Kidney capillary endothelial cell (primary cell): ENCODE measurements around the gene ELMO1.

Experiments used
- DNase-seq: peaks from one replicate; pipeline ENCODE4 v3.0.0-alpha.2; 2018; ENCODE audit warnings: low spot score

Gene ELMO1

DNA sequence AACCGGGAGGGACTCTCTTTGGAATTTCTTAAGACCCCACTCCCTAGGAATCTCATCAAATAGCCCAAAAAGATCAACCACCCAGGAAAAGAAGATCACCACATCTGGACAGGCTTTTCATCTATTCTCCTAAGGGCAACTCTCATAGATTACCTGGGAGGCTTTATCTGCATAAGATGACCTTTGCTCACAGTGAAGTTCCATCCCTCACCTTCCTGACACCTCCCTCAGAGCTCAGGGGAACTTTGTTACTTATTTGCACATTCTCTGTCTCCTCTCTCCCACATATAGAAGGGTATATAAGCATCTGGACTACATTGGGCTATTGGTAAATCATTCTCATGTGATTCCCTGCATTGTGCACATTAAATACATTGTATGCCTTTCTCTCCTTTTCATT is 80.1 kb downstream of the ELMO1 start:
- DNase-seq: no peak

DNA sequence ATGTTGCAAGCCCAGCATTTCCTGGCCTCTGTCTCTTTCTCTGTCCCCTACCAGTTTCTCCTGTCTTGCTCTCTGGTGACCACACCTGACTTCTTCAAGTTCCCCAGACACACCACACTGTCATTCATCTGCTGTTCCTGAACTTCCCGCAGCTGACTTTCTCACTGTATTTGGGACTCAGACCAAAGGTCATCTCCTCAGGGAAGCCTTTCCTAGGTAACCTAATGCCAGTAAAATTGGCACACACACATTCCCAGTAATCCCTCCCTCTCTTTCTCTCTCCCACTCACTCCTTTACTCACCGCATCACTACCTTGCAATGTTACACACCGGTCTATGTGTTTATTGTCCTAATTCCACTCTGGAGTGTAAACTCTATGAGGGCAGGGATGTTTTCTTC is 81.7 kb downstream of the ELMO1 start:
- DNase-seq: no peak

DNA sequence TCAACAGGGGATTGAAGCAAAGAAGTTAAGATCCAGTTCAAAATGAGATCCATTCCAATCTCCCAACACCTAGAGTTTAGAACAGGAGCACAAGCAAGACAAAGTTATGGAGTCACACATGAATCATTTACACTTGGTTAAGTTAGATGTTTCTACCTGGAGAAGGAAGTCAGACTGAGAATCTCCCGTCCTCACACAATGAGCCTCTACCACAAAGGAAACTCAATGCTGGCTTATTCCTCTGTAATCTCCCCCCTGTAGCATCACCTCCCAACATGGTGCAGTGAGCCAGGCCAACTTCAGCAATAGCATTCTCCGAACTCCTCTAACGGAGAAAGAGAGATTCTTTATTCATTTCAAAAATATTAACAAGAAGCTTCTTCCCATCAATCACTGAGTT is 82.2 kb downstream of the ELMO1 start:
- DNase-seq: no peak

DNA sequence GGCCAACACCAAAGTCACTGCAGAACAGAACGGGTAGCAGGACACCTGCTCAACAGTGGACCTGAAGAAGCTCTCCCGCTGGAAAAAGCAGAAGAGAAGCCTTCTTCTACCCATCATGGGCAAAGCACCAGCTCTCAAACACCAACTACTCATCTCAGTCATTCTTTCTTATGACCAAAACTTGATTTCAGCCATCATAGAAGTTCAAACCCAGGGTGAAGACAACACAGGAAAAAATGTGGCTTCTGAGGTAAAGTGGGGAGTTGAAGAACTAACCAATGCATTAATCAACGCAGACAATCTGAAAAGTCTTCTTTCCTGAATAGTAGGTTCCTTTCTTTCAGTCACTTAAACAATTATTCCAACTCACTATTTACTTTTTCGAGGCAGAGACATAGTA is 83.3 kb downstream of the ELMO1 start:
- no peak for DNase-seq

DNA sequence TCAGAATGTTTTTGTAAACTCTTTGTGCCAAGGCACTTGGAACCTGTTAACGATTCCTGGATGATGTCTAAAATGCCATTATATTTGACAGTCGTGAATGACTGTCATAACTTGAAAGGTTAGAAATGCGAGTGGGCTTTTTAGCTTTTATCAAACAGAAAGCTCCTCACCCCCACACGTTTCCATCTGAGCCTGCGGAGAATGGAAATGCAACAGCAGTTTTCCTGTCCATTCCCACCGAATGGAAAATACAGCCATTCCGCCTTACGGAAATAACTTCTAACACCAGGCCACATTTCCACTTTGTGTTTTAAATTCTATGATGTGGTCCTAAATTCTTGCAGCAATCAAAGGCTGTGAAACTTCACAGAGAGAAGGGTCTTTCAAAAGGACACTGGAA is 83.8 kb downstream of the ELMO1 start:
- no peak for DNase-seq

DNA sequence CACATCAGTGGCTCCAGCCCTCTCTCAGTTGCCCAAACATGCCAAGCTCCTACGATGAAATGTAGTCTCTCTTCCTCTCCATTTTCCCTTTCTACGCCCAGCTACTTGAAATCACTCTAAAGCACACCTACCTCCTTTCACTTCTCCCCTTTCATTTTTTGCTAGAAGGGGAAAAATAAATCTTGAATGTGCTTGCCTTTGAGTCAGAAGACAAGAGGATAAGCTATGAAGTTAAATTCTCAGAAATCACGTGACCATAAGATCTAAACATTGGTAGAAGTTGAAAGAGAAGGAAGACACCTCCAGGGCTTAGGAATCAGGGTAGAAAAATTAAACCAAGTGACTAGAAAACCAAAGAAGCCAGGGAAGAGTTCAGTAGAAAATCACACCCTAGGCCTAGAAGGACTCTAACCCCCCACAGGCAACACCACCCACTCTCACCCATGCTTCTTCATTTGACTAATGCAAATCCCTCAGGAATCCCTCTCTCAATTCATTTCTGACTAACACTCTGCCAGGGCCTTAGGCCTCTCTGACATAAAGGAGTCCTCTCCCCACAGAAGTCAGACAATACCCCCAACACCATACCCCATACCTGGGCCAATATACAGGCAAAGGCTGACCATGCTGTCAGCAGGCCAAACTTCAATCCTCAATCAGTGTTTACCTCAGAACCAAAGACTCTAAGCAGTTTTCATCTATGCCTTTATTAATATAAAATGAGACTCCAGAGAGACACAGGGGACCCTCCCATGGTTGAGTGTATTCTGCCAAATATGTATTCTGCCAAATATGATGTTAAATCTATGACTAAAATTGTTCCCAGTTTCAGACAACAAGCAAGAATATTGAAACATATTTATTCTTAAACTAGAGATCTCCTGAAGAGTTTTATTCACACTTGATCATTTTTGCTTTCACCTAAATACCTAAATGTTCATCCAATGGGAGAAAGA is 84.8 kb downstream of the ELMO1 start:
- no peak for DNase-seq

DNA sequence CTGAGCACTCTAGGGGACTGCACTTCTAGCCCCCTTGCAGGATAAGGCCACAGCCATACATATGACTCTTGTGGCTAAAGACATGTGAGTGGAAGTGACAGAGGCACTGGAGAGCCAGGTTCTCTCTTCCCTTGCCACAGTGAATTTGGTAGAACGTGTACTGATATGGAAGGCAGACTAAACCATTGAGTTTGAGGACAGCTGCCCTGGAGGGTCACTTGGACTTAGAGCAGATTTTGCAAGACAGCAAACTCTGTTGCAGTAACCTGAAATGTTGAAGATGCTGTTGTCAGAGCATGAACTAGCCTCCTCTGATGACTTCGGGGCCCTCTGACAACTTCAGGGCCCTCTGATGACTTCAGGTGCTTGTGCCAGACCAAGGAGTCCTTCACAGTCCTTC is 85.9 kb downstream of the ELMO1 start:
- no peak for DNase-seq

DNA sequence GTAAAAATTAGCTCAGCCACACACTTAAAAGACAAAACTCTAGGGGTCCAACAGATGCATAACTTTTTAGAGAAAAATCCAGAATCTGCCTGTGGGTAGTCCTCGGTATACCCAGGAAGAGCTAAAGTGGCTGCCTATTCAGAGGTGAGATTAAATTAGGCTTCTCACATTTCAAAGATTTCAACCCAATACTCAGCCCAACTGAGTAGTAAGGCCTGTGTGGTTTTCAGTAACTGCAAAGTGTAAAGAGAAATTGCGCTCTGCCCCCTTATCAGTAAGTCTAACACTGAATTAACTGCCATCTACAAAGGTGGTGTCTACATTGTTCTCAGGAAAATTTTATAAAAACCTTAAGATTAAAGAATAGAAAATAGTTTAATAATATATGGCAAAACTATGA is 88.2 kb downstream of the ELMO1 start:
- no peak for DNase-seq

DNA sequence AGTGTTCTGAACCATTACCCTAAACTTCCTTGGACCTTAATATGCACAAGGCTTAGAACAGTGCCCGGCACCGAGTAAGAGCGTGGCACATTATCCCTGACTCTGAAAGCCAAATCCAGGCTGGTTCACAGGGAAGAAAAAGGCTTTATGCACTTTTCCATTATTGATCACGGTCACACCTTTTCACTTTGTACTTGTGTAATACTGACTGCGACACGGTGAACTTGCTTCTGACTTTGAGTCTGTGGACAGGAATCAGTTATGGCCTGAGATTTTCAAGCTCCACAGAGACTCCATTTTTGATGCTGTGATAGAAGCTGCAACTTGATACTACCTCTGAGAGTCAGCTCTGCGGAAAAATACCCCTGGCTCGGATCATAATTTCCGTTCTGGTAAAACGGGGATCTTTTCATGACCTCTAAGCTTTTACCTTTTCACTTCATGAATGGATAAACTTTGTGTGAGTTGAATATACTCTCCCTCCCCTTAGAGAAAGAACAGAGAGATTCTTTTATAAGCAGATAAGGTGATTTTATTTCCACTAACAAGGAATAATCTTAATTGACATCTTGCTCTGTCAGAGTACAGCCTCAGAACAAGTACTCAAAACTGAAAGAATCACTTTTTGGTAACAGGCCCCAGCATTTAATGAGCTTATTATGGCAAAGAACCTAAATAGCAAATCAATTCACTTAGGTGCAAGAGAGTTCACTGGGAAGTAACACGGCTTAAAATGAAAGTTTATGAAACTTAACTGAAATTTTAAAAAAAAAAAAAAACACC is 88.8 kb downstream of the ELMO1 start:
- DNase-seq: no peak

DNA sequence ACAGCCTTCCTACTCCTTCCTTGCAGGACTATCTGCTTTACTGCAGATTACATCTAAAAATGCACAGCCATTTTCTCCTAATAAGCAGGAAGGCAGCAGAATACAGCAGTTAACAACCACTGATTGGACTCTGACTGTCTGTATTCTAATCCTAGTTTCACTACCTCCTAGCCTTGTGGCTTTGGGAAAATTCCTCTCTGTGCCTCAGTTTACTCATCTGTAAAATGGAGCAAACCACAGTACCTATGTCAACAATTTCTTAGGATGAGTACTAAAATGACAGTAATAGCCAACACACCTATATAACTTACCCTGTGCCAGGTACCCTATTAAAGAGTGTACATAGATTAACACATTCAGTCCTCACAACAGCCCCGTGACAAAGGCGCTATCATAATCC is 89.5 kb downstream of the ELMO1 start:
- DNase-seq: no peak

DNA sequence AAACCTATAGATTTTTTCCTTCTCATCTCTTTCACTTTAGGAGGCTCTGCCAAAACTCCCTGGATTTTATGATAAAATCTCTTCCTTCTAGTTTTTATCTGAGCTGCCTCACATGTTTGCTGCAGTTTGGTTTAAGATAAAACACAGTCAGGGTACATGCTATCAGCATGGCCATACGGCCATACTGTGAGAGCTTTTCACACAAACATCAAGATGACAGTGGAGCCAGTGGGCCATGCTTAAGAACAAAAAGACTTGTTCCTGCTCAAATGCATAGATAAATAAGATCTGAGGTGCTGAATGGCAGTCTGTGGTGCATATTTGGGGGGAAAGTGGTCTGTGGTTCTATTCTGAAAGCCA is 91.0 kb downstream of the ELMO1 start:
- DNase-seq: no peak

DNA sequence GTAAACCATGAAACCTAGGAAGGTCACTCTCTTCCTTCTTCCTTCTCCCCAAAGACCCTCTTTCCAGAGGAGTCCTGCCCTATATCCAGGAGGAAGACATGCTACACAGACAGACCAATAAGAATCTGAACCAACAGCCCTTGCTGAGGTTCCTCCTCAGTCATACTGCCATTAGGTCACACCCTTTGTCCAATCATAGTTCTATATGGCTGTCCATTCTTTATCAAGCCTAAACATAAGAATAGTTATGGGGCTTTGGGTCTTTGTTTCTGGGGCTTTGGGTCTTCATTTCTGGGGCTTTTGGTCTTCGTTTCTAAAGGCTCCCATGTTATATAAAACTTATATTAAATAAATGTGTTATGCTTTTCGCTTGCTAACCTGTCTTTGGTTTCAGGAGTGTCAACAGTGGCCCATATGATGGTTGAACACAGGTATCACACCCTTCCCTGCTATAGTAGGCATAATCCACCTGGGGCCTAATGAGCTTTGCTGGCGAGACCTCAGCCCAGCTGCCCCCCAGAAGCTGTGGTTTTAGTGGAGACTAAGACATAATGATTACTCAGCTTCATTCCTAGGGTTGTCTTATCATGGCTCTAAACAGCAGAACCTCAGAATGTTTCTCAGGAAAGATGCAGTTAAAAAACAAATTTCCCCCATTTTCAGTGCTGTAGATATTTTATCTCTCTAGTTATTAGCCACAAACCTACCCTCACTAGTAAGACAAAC is 91.6 kb downstream of the ELMO1 start:
- no peak for DNase-seq

DNA sequence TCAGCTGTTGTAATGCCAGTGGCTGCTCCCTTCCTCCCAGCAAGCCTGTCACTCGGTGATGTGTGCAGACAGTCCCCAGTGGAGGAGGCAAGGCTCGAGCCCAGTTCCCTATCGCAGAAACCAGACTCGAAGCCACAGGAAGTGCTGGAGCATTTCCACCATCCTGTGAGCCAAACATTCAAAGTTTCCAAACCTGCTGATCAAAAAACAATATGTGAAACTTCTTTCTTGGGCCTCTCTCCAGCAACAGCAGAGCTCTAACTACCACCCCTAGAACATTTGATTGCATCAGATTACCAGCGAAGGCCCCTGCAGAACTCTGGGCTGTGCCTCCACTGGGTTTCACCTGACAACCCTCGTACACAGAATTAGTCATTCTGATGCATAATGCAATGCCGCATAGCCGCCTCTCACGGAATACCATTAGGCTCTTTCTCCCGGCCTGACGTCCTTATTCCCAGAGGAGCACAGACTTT is 94.0 kb downstream of the ELMO1 start:
- DNase-seq: peak; percentile 46

DNA sequence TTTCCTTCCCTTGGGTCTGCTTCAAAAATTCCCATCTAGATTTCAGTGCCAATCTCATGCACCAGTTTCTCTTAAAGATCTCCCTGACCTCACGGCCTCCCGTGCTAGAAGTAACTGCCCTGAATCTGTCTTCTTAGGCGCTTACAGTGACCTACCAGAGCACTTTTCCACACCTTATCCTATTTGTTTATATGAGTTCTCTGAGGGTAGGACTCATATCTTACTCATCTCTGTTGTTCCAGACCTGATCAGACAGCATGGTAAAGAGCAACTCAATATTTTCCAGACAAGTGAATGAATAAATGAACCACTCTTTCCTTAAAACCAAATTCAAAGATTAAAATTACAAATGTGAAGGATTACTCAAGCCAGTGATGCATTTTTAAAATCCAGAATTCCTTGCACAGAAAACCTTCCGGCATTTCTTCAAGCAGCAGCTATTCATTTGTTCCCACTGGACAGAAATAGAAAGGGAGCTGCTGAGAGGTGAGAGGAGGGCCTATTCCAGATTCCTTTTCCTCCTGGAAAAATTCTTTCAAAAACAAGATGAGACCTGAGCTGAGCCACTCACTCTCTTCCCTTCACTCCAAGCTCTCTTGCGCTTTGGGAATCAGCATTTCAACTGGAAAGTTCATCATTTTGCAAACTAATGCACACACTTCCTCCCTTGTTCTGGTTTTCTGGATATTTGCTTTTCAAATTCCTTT is 94.6 kb downstream of the ELMO1 start:
- no peak for DNase-seq

DNA sequence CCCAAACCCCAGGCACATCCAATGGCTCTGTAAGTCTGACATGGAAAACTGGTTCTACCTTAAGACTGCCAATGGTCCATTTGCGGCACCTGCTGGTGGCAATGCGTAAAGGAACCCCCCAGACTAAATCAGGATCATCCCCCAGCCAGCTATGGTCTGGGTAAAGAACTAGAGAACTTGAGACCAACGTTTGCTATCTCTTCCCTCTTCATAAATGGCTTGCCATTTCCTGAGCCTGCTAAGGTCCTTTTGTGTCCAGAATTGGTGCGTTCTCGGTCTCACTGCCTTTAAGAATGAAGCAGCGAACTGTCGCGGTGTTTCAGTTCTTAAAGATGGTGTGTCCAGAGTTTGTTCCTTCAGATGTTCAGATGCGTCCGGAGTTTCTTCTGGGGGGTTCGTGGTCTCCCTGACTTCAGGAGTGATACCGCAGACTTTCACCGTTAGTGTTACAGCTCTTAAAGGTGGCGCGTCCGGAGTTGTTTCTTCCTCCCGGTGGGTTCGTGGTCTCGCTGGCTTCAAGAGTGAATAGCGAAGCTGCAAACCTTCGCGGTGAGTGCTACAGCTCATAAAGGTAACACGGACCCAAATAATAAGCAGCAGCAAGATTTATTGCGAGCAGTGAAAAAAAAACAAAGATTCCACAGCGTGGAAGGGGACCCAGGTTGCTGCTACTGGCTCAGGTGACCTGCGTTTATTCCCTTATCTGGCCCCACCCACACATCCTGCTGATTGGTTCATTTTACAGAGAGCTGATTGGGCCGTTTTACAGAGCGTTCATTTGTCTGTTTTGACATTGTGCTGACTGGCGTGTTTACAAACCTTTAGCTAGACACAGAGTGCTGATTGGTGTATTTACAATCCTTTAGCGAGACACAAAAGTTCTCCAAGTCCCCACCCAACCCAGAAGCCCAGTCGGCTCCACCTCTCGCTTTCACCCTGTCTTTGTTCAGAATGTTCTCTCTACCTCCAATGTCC is 95.4 kb downstream of the ELMO1 start:
- DNase-seq: no peak

DNA sequence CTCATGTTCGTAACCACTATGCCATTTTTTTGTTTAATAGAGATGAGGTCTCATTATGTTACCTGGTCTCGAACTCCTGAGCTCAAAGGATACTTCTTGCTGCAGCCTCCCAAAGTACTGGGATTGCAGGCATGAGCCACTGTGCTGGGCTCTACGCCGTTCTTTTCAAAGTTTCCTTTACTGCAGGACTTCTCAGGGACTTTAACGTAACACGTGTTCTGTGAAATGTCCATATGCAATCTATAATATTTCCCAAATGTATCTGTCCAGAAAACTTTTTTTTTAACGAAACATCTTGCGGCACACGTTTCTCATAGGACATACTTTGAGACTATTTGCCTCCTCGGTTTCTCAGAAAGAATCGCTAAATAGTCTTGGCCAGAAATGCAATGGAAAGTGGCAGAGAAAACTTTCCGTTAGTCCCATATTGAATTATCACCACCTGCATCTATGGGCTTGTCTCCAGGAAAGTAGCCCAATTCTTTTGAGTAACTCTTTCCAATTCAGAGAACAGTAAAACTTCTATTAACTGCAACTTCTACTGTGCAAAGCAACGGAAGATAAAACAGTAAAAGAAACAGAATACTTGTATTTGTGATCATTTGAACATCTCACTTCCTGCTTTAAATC is 96.3 kb downstream of the ELMO1 start:
- no peak for DNase-seq

DNA sequence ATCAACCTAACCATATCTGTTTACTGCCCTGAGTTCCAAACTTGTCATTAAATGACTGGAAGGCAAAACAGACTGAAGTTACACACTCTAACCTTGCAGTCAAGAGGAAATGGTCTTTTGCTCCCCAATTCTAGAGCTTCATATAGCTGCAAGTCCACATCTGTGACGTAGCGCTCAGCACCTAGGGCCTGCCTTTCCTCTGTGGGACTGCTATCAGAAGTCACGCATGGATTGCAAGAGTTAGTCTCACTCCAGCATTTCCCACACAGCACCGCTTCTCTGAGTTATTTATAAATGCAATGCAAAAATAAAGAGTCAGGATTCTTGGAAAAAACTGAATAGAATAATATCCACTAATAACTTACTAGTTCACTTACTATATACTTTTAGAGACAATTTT is 96.9 kb downstream of the ELMO1 start:
- no peak for DNase-seq

DNA sequence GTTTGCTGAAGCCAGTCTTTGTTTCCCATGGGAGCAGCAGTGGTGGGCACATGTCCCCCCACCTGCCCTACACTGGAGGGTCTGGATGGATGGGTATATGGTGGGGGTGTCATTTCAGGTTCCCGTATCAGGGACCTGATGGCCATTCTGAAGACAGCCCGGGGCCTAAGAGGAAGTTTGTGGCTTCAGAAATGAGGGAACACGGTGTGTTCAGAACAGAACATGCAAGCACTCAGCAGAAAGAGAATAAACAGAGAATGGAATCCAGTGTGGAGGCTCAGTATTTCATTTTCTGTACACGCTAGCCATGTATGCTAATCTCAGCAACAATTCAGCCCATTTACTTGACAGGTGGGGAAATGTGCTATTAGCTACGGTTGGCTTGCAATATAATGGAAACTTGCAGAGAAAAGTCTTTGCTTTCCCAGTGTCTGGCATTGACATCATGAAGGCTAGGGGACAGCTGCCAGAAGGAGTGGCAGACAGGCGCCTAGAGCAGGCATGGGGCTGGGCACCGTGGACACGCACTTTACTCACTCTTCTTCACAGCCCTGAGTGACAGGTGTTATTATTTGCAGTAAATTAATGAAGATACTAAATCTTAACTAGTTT is 98.6 kb downstream of the ELMO1 start:
- DNase-seq: no peak

DNA sequence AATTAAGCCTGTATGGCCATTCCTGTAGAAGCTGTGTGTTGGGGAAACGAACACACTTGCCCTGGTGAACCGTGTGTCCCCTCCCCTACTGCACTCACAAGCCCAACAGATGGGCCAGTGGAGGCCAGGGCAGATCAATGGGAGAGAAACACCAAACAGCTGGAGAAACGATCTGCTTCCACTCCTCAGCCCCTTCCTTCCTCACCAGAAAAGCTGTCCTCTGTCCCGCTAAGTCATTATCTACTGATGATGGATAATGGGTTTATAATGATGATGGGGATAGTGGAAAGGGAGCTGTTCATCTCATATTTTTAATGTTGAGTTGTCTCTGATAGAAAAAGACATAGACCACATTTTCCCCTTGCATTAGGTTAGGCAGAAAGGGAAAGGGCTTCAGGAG is 99.7 kb downstream of the ELMO1 start:
- no peak for DNase-seq

DNA sequence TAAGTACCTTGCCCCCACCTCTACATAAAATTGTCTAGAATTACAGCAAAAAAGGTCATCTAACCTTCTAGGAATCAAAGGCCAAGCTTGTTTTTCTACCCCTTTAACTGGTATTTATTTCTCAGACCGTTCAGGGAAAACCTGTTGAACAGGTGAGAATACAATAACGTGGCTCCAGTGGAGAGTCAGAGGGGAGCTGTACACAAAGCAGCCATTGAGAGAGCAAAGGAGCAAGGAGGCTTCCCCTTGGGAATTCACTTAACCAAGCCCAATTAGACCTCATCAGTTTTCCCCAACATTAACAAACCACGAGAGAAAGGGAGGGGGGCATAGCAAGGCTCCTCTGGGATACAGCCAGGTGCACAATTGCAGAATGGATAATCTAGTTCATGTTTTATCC is 101.9 kb downstream of the ELMO1 start:
- DNase-seq: no peak
